Measurements from ENCODE around the gene MPZL3.

MPZL3 gene

DNA sequence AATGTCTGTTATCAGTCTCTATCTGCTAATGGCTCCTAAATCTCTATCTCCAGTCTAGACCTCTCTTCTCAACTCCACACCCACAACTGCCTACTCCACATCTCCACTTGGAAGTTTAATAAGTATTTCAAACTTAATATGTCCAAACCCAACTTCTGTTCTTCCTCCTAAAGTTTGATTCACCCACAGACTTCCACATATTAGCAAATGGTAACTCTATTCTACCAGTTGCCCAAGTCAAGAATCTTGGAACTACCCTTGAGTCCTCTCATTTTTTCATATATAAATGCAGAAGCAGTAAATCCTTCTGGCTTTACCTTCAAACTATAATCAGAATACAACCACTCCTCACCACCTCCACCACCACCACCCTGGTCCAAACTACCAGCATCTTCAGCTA, 20.7 kb downstream of the MPZL3 start:
- DNase-seq = no peak

DNA sequence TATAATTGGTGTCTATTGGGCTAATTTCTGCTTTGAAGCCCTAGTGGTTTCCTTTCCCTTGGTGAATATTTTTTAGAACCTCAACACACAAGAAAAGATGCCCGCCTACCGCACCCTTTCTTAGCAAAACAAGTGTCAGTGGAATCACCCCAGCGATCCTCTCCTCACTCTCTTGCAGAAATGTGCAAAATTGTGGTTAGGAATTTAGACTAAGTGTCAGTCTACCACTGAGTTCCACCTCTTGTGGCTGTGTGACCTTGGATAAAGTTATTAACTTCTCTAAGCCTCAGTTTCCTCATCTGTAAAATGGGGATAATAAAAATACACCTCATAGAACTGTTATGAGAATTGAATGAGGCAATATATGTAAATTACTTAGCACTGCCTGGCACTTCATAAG, 22.1 kb downstream of the MPZL3 start:
- no peak for DNase-seq

DNA sequence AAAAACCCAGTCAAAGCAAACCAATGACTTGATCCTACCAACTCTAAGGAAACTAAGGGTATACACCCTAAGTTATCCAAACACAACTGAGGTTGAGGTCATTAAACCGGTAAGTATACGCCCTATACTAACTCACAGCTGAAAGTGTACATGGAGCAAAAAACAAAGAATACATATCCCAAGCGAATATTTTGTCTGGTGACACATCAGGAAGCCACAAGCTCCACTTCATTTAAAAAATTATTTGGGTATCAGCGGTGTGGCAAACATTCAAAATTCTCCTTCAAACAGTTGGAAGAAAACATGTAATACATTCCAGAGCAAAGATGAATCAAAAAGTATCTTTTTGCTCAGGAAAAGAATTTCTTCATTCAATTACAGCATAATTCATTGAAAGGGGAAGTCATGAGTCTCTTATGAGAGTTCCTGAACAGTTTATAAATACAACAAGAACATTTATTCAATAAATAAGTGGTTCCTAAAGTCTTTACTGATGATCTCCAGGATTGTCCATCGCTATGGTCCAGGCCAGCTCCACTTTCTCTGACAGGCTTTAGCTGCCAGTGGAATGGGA, 22.8 kb downstream of the MPZL3 start:
- no peak for DNase-seq

GRCh38 chr11:118227865-118228785, 24.0 kb downstream of the MPZL3 start:
- no peak for DNase-seq

DNA sequence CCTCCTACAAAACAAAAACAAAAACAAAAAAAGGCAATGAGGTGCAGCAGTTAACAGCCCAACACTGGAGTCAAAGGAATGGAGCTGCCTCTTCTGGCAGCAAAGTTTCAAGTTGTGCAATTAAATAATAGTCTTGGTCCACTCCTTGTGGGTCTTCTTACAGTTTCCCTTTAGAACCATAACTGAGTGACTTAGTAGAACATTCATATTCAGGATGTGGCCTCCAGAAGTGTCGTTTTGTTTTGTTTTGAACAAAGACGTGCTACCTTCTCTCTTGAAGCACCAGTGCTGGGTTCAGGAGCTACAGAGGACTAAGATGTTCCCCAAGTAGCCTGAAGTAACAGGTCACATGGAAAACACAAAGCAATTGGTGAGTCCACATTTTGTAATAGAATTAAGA, 25.4 kb downstream of the MPZL3 start:
- no peak for DNase-seq

GRCh38 chr11:118226296-118226695, 25.9 kb downstream of the MPZL3 start:
- DNase-seq = no peak

GRCh38 chr11:118224511-118225188, 27.5 kb downstream of the MPZL3 start, which contains the start of gene JAML:
Gene JAML (minus strand): TSS chr11:118225011. CDS start chr11:118214866, 10,145 bp downstream.
- no peak for DNase-seq

GRCh38 chr11:118223992-118224391, 28.2 kb downstream of the MPZL3 start:
- DNase-seq = no peak

DNA sequence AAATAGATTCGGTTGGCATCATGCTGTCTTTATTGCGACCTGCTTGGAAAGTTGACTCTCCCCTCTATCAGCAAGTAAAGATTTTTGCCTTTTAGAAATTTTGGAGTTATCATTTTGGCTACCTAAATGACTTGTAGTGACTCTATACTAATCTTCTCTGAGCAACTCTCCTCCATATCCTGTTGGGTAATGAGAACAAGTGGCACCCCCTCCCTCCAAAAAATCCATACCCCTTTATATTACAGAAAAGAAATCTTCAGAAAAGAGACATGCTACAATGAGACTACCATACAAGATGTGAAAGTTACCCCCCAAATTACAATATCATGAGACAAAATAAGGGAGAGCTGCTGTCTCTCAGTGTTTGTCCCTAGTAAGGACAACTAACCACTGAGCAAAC, 28.6 kb downstream of the MPZL3 start:
- no peak for DNase-seq

DNA sequence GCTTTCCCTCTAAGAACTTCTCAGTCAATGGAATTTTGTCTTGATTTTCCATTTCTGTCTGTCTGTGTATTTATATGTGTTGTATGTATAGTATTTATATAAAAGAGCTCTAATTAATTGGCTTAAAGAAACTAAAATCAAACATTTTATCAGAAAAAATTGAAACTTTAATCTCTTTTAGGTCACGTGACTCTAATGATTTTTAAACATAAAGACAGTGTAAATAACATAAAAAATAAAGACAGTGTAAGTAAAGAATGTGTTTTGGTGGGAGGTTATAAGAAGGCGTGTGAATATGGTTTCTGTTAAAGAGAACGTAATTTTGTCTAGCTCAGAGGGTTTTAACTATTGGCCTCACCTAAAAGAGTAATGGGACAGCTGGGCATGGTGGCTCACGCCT, 29.7 kb downstream of the MPZL3 start:
- no peak for DNase-seq

- DNase-seq = no peak
Observed at GRCh38 chr11:118221419-118221818, 30.7 kb downstream of the MPZL3 start.

- DNase-seq = no peak
Observed at GRCh38 chr11:118219732-118220131, 32.4 kb downstream of the MPZL3 start.

DNA sequence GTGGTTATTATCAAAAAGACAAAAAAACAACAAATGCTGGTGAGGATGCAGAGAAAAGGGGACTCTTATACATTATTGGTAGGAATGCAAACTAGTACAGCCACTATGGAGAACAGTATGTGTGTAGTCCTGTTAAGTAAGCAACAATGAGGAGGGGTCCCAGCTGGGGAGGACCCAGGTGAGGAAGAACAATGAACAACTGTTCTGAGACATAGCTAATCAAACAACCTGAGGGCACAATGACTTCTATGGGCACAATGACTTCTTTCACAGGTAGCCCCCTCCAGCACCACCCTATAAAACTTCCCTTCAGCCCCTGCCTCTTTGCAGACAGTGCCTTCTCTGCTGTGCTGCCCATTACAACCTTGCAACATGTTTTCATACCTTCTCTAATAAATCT, 32.9 kb downstream of the MPZL3 start:
- no peak for DNase-seq

- no peak for DNase-seq
Observed at GRCh38 chr11:118217575-118217974, 34.6 kb downstream of the MPZL3 start.

DNA sequence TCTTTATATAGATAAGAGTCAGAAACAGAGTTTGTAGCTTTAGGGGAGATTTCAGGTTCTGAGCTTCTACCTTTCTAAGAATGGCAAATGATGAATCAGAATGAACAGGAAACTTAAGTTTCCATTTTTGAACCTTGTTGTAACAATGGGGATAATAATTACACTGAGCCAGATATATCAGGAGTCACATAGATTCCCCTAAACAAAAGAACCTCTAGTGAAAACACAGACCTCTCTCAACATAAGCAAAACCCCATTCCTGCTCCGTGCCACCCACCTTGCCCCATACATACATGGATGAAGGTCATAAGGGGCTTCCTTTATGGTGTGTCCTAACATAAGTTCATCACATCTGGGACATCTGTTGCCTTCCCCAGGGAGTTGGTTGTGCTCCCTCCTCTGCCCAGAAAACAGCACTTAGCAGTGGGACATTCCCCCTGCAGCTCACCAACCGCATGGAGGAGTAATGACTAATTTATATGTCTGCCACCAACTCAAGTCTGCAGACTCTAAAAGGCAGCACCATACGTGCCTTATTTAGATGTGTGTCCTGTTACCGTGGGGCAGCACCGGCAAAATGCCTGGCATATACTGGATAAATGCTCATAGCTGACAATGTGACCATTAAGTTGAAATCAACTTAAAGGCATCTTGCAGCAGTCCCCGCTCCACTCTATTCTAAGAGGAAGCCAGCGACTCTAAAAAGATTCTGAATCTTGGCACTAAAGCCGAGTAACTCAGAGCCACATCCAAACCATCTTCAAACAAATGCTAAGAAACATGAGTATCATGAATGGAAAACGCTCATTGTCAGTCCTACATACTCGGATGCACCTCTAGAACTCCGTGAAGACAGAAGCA, 35.3 kb downstream of the MPZL3 start:
- no peak for DNase-seq

- no peak for DNase-seq
Observed at GRCh38 chr11:118215765-118216164, 36.4 kb downstream of the MPZL3 start.

GRCh38 chr11:118215262-118215661, 36.9 kb downstream of the MPZL3 start:
- no peak for DNase-seq

DNA sequence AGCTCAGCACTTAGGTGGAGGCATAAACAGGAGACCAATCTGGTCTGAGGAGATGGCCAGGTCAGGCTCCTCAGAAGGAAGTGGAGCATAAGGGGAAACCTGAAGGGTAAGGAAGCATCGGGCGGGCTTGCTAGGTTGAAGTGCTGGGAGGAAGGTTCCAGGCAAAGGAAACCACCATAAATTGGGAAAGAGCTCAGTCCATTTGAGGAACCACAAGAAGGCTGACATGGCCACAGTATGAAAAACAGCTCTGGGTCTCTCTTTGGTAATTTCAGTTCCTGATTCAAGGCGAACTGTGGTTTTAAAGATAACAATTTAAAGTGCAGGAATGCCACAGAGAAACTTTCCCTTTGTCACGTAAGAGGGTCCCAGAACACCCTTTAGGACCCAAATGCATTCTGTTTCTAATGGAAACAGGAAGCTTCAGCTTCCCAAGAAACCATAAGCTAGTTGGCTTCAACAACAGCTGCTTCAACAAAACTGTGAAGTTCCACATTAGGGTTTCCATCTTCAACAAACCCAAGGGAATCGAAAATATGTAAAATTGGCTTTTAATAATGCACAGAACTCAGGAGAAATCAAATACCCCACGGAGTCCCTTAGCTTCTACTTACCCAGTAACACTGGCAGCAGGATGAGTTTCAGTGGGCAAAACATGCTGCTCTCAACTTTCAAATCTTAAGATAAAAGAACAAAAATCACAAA, 37.8 kb downstream of the MPZL3 start:
- no peak for DNase-seq

DNA sequence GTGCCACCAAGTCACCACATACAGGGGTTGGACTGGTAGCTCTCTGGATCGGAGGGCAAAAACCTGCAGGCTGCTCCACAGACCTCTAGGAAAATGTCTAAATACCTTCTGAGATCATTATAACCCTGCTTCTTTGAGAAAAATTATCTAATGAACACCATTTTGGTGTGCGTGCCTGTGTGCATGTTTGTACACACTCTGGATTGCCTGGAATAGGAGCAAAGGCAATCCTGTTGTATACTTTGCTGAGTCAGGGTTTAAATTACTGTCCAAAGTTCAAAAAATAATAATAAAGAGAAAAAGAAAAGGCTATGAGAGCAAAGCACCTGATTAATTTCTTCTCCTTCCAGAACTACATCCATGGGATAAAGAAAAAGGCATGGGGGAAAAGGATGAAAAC, 38.4 kb downstream of the MPZL3 start:
- no peak for DNase-seq

DNA sequence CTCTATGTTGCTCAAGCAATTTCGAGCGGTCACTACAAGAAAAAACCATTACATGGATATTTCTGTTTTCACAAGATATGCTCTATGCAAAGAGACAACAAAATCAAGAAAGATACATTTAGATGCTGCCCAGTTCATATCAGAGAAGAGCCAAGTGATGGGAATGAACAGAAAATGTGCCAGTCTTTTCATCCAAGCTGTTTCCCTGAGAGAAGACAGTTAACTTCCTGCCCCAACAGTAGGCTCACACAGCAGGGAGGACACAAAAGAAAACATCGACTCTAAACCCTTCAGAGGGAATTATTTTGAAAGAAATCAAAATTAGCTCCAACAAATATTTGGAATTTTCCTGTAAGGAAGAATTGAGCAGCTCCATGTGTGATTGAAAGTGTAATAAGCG, 39.0 kb downstream of the MPZL3 start:
- peak; percentile 23 for DNase-seq

DNA sequence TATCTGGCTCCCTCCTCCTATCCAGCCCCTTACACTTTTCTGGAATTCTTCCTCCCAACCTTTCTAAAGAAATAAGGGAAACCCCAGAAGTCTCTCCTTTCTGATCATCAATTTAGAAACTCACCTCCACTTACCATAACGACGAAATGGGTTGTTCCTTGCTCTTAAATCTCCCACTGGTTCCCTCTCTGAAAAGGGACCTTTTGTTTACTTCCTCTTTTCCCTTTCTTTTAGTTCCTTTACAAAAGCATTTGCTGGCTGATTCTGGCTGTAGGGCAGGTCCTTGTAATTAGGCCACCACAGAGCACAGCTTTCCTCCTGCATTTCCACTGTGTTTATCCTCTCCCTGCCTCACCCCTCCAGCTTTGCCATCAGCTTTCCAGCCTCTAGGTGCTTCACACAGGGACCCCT, 39.4 kb downstream of the MPZL3 start:
- peak; percentile 63 for DNase-seq

GRCh38 chr11:118212131-118212725, 39.9 kb downstream of the MPZL3 start:
- DNase-seq = no peak
